ENCODE measurements around the gene C9orf40. TPM values are rescaled to one million over a fixed set of nuclear protein-coding genes. Genes with fewer than 3 reads are reported as not detected.

Gene C9orf40
- total RNA-seq, 4 donors from 2014 or later: 2.5 to 5.3 (median 4.1) TPM

DNA sequence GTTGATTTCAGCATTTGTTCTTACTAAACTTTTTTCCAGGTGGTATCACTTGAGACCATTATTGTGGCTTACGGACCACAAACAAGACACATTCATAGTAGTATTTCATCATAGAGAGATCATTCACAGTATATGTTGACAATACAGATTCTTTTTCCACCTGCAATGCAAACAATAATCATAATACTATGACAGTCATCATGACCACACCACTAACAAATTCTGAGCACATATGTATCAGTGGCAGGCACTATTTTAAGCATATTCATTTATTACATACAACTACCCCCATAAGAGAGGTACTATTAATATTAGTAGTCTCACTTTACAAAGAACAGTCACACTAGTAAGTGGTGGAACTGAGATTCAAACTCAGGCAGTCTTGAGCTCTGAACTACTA, 31.0 kb upstream of the C9orf40 start:
- peaks cover 0 to 72% (median 0%) of the 10 kb centered on the region in 3 donors for H3K36me3 ChIP-seq
- no peaks in the 10 kb centered on the region for H3K27me3 ChIP-seq
- DNase-seq: no peak
- H3K4me3 ChIP-seq: no peak overlapping the region
- intact Hi-C loops (cut with DNase I): no loop called here
- WGBS, 2 donors: 95 to 100% methylated on average over 1 of the region's 1 CpG
- no peaks in the 10 kb centered on the region for H3K4me1 ChIP-seq
- no peak overlapping the region for H3K27ac ChIP-seq
- TF ChIP-seq, protein P1, sequence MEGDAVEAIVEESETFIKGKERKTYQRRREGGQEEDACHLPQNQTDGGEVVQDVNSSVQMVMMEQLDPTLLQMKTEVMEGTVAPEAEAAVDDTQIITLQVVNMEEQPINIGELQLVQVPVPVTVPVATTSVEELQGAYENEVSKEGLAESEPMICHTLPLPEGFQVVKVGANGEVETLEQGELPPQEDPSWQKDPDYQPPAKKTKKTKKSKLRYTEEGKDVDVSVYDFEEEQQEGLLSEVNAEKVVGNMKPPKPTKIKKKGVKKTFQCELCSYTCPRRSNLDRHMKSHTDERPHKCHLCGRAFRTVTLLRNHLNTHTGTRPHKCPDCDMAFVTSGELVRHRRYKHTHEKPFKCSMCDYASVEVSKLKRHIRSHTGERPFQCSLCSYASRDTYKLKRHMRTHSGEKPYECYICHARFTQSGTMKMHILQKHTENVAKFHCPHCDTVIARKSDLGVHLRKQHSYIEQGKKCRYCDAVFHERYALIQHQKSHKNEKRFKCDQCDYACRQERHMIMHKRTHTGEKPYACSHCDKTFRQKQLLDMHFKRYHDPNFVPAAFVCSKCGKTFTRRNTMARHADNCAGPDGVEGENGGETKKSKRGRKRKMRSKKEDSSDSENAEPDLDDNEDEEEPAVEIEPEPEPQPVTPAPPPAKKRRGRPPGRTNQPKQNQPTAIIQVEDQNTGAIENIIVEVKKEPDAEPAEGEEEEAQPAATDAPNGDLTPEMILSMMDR (IDR thresholded peaks at IDR 0.05): no peak
- no peak for TF ChIP-seq POLR2A (IDR thresholded peaks at IDR 0.05)
- H3K9me3 ChIP-seq: no peaks in the 10 kb centered on the region

DNA sequence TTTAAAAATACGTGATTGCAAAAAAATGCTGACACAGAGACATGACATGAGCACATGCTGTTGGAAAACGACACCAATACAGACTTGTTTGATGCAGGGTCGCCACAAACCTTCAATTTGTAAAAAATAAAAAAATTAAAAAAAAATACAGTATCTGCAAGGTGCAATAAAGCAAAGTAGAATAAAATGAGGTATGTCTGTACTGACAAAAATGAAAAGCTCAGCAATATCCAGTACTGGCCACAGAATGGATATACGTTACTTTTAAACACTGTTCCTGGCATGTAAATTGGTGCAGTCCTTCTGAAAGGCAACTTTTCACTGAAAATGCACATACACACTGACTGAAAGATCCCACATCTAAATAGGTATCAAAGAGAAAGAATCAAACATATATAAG, 27.1 kb upstream of the C9orf40 start:
- 92 to 96% methylated on average over 4 of the region's 4 CpGs for WGBS, 2 donors
- DNase-seq: no peak
- TF ChIP-seq POLR2A (IDR thresholded peaks at IDR 0.05): no peak
- TF ChIP-seq, protein P1 (IDR thresholded peaks at IDR 0.05): no peak
- H3K27ac ChIP-seq: no peak overlapping the region
- intact Hi-C loops (cut with DNase I): no loop called here
- H3K27me3 ChIP-seq: no peaks in the 10 kb centered on the region
- peaks cover 0 to 62% (median 0%) of the 10 kb centered on the region in 3 donors for H3K36me3 ChIP-seq
- no peaks in the 10 kb centered on the region for H3K4me1 ChIP-seq
- H3K4me3 ChIP-seq: no peak overlapping the region
- H3K9me3 ChIP-seq: peaks cover 0 to 6% (median 0%) of the 10 kb centered on the region in 3 donors

DNA sequence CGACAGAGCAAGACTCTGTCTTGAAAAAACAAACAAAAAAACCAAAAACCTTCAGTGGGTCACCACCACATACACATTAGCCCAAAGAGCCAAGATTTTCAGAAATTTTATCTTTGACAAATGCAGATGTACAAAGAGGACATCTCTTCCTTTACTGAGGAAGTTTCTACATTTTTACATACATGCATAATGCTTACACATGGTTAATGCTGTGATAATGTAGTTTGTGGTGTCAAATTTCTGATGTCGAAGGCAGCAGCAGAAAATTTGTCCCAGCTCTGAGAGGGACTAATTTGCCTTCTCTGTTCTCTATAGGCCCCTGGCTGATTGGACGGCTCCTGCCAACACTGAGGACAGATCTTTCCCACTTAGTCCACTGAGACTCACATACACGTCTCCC, 24.6 kb upstream of the C9orf40 start:
- H3K36me3 ChIP-seq: peaks cover 0 to 41% (median 0%) of the 10 kb centered on the region in 3 donors
- 90 to 92% methylated on average over 4 of the region's 4 CpGs for WGBS, 2 donors
- TF ChIP-seq POLR2A (IDR thresholded peaks at IDR 0.05): no peak
- TF ChIP-seq, protein P1 (IDR thresholded peaks at IDR 0.05): no peak
- H3K27me3 ChIP-seq: no peaks in the 10 kb centered on the region
- peaks cover 0 to 6% (median 0%) of the 10 kb centered on the region in 3 donors for H3K9me3 ChIP-seq
- no peaks in the 10 kb centered on the region for H3K4me1 ChIP-seq
- no peak overlapping the region for H3K27ac ChIP-seq
- intact Hi-C loops (cut with DNase I): no loop called here
- no peak overlapping the region for H3K4me3 ChIP-seq
- DNase-seq: no peak

DNA sequence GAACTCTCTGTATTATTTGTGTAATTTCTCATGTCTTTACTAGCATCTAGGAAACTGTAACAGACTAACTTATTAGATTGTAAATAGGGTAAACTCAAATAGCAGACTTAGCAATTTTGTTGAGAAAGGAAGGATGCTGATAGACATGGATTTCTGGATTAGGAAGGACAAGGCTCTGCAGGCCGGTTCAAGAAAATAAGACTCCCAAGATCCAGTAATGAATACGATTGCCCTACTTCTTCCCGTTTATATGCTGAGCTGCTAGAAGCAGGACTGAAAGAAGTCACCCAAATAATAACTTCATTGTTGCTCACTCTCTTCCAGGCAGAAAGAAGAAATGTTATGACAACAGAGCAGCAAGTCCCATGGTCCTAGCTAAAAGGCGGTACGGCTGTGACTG, 22.8 kb upstream of the C9orf40 start:
- DNase-seq: no peak
- TF ChIP-seq, protein P1 (IDR thresholded peaks at IDR 0.05): no peak
- no peak for TF ChIP-seq POLR2A (IDR thresholded peaks at IDR 0.05)
- Histone ChIP-seq H3K36me3 (peaks cover 0 to 45% (median 0%) of the 10 kb centered on the region in 3 donors), H3K9me3 (peaks cover 0 to 6% (median 0%) of the 10 kb centered on the region in 3 donors), H3K27me3 (no peaks in the 10 kb centered on the region), H3K27ac (no peak overlapping the region), H3K4me1 (no peaks in the 10 kb centered on the region), H3K4me3 (no peak overlapping the region)
- intact Hi-C loops (cut with DNase I): no loop called here
- 95 to 96% methylated on average over 5 of the region's 5 CpGs for WGBS, 2 donors

DNA sequence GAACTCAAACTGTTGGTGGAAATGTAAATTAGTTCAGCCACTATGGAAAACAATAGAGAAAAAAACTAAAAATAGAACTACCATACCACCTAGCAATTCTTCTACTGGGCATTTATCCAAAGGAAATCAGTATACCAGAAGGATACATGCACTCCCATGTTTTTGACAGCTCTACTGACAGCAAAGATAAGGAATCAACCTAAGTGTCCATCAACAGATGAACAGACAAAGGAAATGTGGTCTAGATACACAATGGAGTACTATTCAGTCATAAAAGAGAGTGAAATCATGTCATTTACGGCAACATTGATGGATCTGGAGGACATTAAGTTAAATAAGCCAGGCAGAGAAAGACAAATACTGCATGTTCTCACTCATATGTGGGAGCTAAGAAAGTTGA, 21.8 kb upstream of the C9orf40 start:
- intact Hi-C loops (cut with DNase I): no loop called here
- no peaks in the 10 kb centered on the region for H3K4me1 ChIP-seq
- no peak for DNase-seq
- no peaks in the 10 kb centered on the region for H3K27me3 ChIP-seq
- peaks cover 0 to 6% (median 0%) of the 10 kb centered on the region in 3 donors for H3K9me3 ChIP-seq
- no peak overlapping the region for H3K4me3 ChIP-seq
- 76 to 94% methylated on average over 1 of the region's 1 CpG for WGBS, 2 donors
- no peak overlapping the region for H3K27ac ChIP-seq
- TF ChIP-seq POLR2A (IDR thresholded peaks at IDR 0.05): no peak
- TF ChIP-seq, protein P1 (IDR thresholded peaks at IDR 0.05): no peak
- peaks cover 0 to 36% (median 0%) of the 10 kb centered on the region in 3 donors for H3K36me3 ChIP-seq

Measured in esophagus squamous epithelium (tissue), 5 donors.